Measurements from ENCODE around the gene YIF1B. TPM values are rescaled to one million over a fixed set of nuclear protein-coding genes. Genes with fewer than 3 reads are reported as not detected.

The YIF1B gene
- total RNA-seq, 3 donors from 2014 or later = 48.0 to 60.1 (median 50.4) TPM

- ATAC-seq (peak; percentile 28 to 51), DNase-seq (no peak)
- Mint-ChIP-seq H3K9me3 (no peaks in the 10 kb centered on the region), H3K36me3 (ENCODE audit: insufficient read depth) (peaks cover 5% of the 10 kb centered on the region), H3K27me3 (ENCODE audit: low read depth) (no peaks in the 10 kb centered on the region), H3K4me1 (ENCODE audit: low read depth) (peaks cover 7% of the 10 kb centered on the region), H3K4me3 (no peak overlapping the region)
These were observed 33.8 kb downstream of the YIF1B start for GRCh38 chr19:38281811-38282566.

DNA sequence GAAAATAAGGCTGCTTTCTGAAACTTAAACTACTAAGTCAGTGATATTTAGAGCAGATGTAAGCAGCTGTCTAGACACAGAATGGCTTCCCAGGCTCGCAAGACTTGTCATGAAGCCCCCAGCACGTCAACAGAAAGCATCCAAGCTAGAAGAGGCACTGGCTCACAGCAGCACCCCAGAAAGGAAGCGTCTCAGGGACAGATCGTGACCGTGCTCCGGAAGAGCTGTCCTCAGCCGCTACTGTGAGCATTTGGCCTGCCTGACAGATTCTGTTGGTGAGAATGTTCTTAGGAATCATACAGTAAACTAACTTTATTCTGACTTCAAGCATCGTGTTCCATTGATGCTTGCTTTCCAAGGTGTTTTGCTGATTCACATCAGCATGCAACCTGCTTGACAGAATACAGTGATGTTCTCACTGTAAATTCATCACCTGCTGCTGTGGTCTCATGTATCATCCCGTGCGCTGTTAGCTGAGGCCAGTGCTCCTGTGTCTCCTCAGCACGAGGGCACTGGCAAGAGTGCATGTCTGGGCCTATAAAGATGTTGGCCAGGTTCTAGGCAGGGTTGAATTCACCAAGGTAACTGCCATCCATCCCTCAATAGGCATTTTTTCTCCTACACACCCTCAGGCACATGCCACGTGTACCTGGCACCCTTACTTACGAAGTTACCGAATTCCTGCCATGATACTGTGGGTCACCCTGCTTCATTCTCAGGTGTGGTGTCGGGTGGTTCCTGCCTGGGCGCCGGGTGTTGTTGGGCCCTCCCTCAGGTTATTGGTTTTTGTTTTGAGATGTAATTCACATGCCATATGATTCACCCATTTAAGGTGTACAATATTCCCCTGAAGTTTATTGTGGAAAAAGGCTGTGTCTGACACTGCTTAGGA, 35.5 kb downstream of the YIF1B start:
- DNase-seq = no peak
- no peaks in the 10 kb centered on the region for H3K36me3 Mint-ChIP-seq (ENCODE audit: insufficient read depth)
- no peaks in the 10 kb centered on the region for H3K9me3 Mint-ChIP-seq
- no peak for ATAC-seq
- no peaks in the 10 kb centered on the region for H3K27me3 Mint-ChIP-seq (ENCODE audit: low read depth)
- no peak overlapping the region for H3K4me3 Mint-ChIP-seq
- H3K4me1 Mint-ChIP-seq (ENCODE audit: low read depth) = peaks cover 7% of the 10 kb centered on the region

DNA sequence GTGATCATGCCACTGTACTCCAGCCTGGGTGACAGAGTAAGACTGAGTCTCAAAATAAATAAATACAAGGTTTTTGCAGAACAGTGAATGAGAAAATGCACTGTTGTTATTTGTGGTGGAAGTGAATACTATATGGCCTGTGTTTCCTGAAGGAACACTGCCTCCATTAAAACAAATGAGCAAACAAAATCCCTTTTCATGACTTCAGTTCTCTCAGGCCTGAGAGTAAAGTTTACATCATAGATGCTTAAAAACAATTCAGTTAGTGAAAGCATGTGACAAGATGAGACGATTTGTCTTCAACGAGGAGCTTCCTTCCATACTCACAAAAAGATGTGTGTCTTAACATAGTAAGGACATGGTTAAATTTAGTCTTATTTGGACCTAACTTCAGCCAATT, 37.0 kb downstream of the YIF1B start:
- H3K4me3 Mint-ChIP-seq = no peak overlapping the region
- ATAC-seq (no peak), DNase-seq (no peak)
- no peaks in the 10 kb centered on the region for H3K27me3 Mint-ChIP-seq (ENCODE audit: low read depth)
- peaks cover 7% of the 10 kb centered on the region for H3K4me1 Mint-ChIP-seq (ENCODE audit: low read depth)
- no peaks in the 10 kb centered on the region for H3K9me3 Mint-ChIP-seq
- no peaks in the 10 kb centered on the region for H3K36me3 Mint-ChIP-seq (ENCODE audit: insufficient read depth)

- Mint-ChIP-seq H3K36me3 (ENCODE audit: insufficient read depth) (no peaks in the 10 kb centered on the region), H3K4me1 (ENCODE audit: low read depth) (peaks cover 7% of the 10 kb centered on the region), H3K9me3 (no peaks in the 10 kb centered on the region), H3K4me3 (no peak overlapping the region), H3K27me3 (ENCODE audit: low read depth) (no peaks in the 10 kb centered on the region)
- ATAC-seq (no peak), DNase-seq (no peak)
These were observed 37.6 kb downstream of the YIF1B start for GRCh38 chr19:38277969-38278680.

DNA sequence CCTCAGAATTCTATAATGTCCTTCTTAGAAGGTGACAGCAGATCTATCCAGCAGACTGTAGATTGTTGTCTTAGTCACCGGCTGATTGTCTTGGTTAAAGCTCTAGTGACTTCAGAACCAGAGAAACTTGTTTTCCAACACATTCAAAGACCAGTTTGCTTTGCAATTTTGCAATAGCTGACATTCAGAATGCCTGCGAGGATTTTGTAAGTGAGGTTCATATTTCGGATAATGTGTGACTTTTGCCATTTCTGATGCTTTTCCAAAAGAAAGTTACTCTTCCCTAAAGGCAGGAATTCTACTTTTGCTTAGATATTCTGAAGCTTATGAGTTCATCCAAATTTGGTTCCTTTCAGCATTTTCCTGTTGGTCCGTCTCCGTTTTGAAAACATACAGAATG, 38.2 kb downstream of the YIF1B start:
- Mint-ChIP-seq H3K36me3 (ENCODE audit: insufficient read depth) (no peaks in the 10 kb centered on the region), H3K4me3 (no peak overlapping the region), H3K4me1 (ENCODE audit: low read depth) (peaks cover 7% of the 10 kb centered on the region), H3K9me3 (no peaks in the 10 kb centered on the region), H3K27me3 (ENCODE audit: low read depth) (no peaks in the 10 kb centered on the region)
- no peak for DNase-seq
- no peak for ATAC-seq

GRCh38 chr19:38276942-38277517, 38.7 kb downstream of the YIF1B start:
- no peaks in the 10 kb centered on the region for H3K9me3 Mint-ChIP-seq
- no peak for DNase-seq
- ATAC-seq = no peak
- no peak overlapping the region for H3K4me3 Mint-ChIP-seq
- no peaks in the 10 kb centered on the region for H3K36me3 Mint-ChIP-seq (ENCODE audit: insufficient read depth)
- peaks cover 5% of the 10 kb centered on the region for H3K4me1 Mint-ChIP-seq (ENCODE audit: low read depth)
- H3K27me3 Mint-ChIP-seq (ENCODE audit: low read depth) = no peaks in the 10 kb centered on the region

GRCh38 chr19:38274739-38275138, 41.0 kb downstream of the YIF1B start:
- H3K27me3 Mint-ChIP-seq (ENCODE audit: low read depth) = no peaks in the 10 kb centered on the region
- ATAC-seq (no peak), DNase-seq (no peak)
- H3K9me3 Mint-ChIP-seq = no peaks in the 10 kb centered on the region
- H3K4me1 Mint-ChIP-seq (ENCODE audit: low read depth) = no peaks in the 10 kb centered on the region
- no peaks in the 10 kb centered on the region for H3K36me3 Mint-ChIP-seq (ENCODE audit: insufficient read depth)
- no peak overlapping the region for H3K4me3 Mint-ChIP-seq

DNA sequence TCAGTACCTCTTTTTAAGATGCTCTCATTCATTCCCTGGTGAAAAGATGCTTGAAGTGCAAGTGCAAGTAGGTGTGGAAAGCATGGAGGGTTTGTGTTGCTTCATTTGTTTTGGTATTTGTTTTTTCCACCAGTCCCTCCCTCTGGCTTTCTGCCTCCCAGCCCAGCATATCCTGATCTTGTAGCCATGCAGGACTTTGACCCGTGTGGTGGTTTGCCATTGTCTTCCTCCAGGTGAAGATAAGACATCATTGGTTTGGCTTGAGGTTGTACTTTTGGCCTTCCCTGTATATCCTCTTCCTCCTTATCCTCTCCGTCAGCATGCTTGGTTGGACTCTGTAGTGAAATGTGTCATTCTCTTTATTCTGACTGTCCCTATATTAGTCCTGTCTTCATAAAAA, 42.2 kb downstream of the YIF1B start:
- no peaks in the 10 kb centered on the region for H3K36me3 Mint-ChIP-seq (ENCODE audit: insufficient read depth)
- no peaks in the 10 kb centered on the region for H3K27me3 Mint-ChIP-seq (ENCODE audit: low read depth)
- ATAC-seq = no peak
- DNase-seq = no peak
- no peaks in the 10 kb centered on the region for H3K9me3 Mint-ChIP-seq
- no peaks in the 10 kb centered on the region for H3K4me1 Mint-ChIP-seq (ENCODE audit: low read depth)
- H3K4me3 Mint-ChIP-seq = no peak overlapping the region

- DNase-seq (no peak), ATAC-seq (no peak)
- H3K27me3 Mint-ChIP-seq (ENCODE audit: low read depth) = no peaks in the 10 kb centered on the region
- H3K4me1 Mint-ChIP-seq (ENCODE audit: low read depth) = peaks cover 7% of the 10 kb centered on the region
- H3K9me3 Mint-ChIP-seq = no peaks in the 10 kb centered on the region
- H3K36me3 Mint-ChIP-seq (ENCODE audit: insufficient read depth) = no peaks in the 10 kb centered on the region
- H3K4me3 Mint-ChIP-seq = no peak overlapping the region
These were observed 45.1 kb downstream of the YIF1B start for GRCh38 chr19:38270587-38271167.

DNA sequence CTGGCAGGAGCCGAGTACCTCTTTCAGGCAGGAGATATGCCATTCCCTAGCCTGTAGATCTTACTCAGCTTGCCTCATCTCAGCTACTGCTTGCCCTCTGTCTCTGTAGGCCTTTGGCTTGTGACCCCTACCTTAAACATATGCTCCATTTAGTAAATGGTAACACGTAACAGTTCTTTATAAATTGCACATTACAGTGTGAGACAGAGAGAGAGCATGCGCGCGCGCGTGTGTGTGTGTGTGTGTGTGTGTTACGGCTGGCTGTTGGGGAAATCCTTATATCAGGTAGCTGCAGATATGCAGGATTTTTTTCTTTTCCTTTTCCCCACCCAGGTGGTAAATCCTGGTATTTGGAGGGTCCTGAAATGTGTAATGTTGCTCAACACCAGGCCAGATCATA, 47.2 kb downstream of the YIF1B start:
- DNase-seq = no peak
- no peaks in the 10 kb centered on the region for H3K9me3 Mint-ChIP-seq
- H3K36me3 Mint-ChIP-seq (ENCODE audit: insufficient read depth) = no peaks in the 10 kb centered on the region
- ATAC-seq = no peak
- H3K4me1 Mint-ChIP-seq (ENCODE audit: low read depth) = peaks cover 20% of the 10 kb centered on the region
- no peaks in the 10 kb centered on the region for H3K27me3 Mint-ChIP-seq (ENCODE audit: low read depth)
- no peak overlapping the region for H3K4me3 Mint-ChIP-seq

DNA sequence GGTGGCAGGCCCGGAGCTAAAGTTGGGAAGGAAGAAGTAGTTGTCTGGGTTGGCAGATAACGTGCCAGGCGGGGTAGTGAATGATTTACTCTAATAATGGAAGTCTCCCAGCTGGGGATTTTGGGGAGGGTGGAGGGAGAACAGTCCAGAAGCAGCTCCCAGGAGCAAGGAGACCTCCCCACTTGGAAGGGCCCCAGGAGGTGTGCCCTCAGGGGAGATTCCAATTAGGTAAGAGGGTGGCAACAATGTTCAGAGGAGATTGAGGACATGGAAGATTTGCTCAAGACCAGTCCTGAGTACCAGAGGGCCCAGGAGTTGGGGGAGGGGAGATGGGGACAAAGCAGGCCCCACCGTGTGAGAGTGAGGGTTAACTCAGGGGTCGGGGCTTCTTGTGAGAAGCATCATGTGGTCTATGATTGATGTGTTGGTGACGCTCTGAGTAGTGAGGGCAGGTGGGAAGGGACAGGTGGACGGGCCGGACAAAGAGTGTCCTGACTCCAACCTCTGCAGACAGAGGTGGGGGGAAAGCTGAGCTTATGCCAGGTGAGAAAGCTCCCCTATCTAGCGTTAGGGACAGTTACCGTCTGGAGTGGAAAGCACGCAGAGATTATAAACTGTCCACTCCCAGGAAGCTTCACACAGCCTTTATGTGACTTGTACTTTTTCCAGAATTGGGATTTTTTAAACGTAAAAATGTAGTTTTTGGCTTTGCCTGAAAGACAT, 47.8 kb downstream of the YIF1B start:
- Mint-ChIP-seq H3K9me3 (no peaks in the 10 kb centered on the region), H3K4me3 (no peak overlapping the region), H3K36me3 (ENCODE audit: insufficient read depth) (no peaks in the 10 kb centered on the region), H3K4me1 (ENCODE audit: low read depth) (peaks cover 24% of the 10 kb centered on the region), H3K27me3 (ENCODE audit: low read depth) (no peaks in the 10 kb centered on the region)
- ATAC-seq (no peak), DNase-seq (no peak)

- DNase-seq (no peak), ATAC-seq (no peak)
- H3K27me3 Mint-ChIP-seq (ENCODE audit: low read depth) = no peaks in the 10 kb centered on the region
- no peaks in the 10 kb centered on the region for H3K36me3 Mint-ChIP-seq (ENCODE audit: insufficient read depth)
- no peaks in the 10 kb centered on the region for H3K9me3 Mint-ChIP-seq
- peaks cover 25% of the 10 kb centered on the region for H3K4me1 Mint-ChIP-seq (ENCODE audit: low read depth)
- no peak overlapping the region for H3K4me3 Mint-ChIP-seq
These were observed 48.7 kb downstream of the YIF1B start for GRCh38 chr19:38266981-38267597.

- H3K4me1 Mint-ChIP-seq (ENCODE audit: low read depth) = peaks cover 25% of the 10 kb centered on the region
- H3K27me3 Mint-ChIP-seq (ENCODE audit: low read depth) = no peaks in the 10 kb centered on the region
- H3K4me3 Mint-ChIP-seq = no peak overlapping the region
- H3K9me3 Mint-ChIP-seq = no peaks in the 10 kb centered on the region
- no peaks in the 10 kb centered on the region for H3K36me3 Mint-ChIP-seq (ENCODE audit: insufficient read depth)
- no peak for ATAC-seq
- DNase-seq = no peak
These were observed 49.8 kb downstream of the YIF1B start for GRCh38 chr19:38265921-38266429.

Measured in activated T-cell treated with anti-CD3 and anti-CD28 coated beads, Interleukin-2, amount 50 U/mL, for 4 hours (primary cell).